Measurements from ENCODE around the gene SARDH.
"Not testable (repeated sequence)": the region's sequence is repeated elsewhere in the genome, so short reads cannot be mapped to it uniquely, and the experiment has no call there.

The SARDH gene

GRCh38 chr9:133774799-133775198, 36.6 kb upstream of the SARDH start:
- FAIRE-seq, result no peak
- no peak for DNase-seq (ENCODE audit: insufficient read length)
- TF ChIP-seq POLR2A (IDR thresholded peaks at IDR 0.05; ENCODE audit: low read depth, low read length) (no peak), TAF1 (IDR thresholded peaks at IDR 0.05; ENCODE audit: borderline replicate concordance, low read depth, low read length) (no peak), POLR2AphosphoS5 (IDR thresholded peaks at IDR 0.05; ENCODE audit: low read depth, low read length) (no peak)

DNA sequence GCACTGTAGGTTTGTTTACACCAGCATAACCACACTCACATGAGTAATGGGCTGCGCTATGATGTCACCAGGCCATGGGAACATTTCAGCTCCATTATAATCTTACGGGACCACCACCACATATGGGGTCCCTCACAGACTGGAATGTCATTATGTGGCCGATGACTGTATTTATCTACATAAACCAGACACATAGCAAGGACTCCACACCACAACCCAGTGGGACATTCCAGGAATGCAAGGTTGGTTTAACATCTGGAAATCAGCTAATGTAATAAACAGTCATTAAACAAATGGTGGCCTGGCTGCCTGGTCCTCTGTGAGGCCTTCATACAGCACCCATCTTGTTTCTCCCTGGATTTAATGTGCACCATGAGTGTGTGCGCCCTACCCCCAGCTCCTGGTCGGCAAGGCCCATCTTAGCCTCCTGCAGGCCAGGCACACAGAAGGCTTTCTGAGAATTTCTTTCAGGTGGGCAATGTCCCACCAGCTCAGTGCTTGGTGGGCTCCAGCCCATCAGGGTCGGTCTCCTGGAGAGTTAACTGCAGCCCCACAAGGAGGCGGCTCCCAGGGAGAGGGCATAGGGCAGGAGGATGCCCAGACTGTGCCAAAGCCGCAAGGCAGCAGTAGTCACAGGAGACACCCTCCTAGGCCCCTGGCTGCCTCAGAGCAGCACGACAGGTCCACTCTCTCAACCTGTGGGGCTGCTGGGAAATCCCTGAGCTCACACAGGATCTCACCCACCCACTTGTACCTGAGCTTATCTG, 35.9 kb upstream of the SARDH start:
- TF ChIP-seq TAF1 (IDR thresholded peaks at IDR 0.05; ENCODE audit: borderline replicate concordance, low read depth, low read length) (no peak), POLR2A (IDR thresholded peaks at IDR 0.05; ENCODE audit: low read depth, low read length) (no peak), POLR2AphosphoS5 (IDR thresholded peaks at IDR 0.05; ENCODE audit: low read depth, low read length) (no peak)
- DNase-seq (ENCODE audit: insufficient read length) (no peak), FAIRE-seq (no peak)

GRCh38 chr9:133772581-133772980, 34.4 kb upstream of the SARDH start:
- no peak for FAIRE-seq
- no peak for DNase-seq (ENCODE audit: insufficient read length)
- no peak for TF ChIP-seq POLR2AphosphoS5 (IDR thresholded peaks at IDR 0.05; ENCODE audit: low read depth, low read length)
- TF ChIP-seq POLR2A (IDR thresholded peaks at IDR 0.05; ENCODE audit: low read depth, low read length), result no peak
- no peak for TF ChIP-seq TAF1 (IDR thresholded peaks at IDR 0.05; ENCODE audit: borderline replicate concordance, low read depth, low read length)

DNA sequence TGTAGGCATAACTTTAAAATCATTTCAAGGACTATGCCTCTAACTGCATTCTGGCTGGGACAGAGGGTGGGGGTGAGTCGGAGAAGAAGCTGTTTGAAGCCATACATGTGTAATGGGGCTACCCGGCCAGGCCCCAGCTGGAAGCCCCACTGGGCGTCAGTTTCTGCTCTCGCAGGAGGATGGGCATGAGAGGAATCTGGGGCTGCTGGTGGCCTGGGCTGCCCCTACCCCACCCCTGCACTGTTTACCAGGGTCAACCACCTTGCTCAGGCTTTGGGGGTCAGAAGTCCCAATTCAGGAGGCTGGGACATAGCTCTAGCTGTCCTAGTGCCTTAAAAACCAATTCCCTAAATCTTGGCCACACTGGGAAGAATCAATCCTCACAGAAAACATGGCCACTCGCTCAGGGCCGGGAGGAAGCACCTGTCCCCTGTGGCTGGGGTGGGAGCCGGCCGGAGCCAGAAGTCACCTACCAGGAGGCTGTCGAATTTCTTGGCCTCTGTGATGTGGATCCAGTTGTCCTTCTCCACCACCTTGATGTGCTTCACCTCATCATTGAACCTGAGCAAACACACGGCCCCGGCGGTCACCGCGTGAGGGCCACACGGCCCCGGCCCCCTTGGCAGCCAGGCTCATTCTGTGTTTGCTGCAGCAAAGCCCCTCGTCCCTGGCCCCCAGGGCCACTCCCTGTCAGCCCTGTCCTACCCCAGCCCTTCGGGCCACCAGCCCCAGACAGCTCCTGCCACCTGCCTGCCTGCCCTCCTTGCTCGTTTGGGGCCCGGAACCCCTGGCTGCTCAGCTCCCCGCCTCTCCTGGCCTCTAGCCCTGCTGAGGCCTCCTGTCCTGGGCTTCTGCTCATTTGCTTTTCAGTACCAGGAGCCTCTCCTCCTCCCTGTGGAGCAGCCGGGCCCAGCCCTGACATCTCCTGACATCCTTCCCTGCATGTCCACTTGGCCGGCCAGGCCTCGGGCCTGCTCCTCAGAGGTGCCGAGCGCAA, 33.6 kb upstream of the SARDH start:
- DNase-seq (ENCODE audit: insufficient read length) (no peak), FAIRE-seq (no peak)
- TF ChIP-seq TAF1 (IDR thresholded peaks at IDR 0.05; ENCODE audit: borderline replicate concordance, low read depth, low read length) (no peak), POLR2A (IDR thresholded peaks at IDR 0.05; ENCODE audit: low read depth, low read length) (no peak), POLR2AphosphoS5 (IDR thresholded peaks at IDR 0.05; ENCODE audit: low read depth, low read length) (no peak)

DNA sequence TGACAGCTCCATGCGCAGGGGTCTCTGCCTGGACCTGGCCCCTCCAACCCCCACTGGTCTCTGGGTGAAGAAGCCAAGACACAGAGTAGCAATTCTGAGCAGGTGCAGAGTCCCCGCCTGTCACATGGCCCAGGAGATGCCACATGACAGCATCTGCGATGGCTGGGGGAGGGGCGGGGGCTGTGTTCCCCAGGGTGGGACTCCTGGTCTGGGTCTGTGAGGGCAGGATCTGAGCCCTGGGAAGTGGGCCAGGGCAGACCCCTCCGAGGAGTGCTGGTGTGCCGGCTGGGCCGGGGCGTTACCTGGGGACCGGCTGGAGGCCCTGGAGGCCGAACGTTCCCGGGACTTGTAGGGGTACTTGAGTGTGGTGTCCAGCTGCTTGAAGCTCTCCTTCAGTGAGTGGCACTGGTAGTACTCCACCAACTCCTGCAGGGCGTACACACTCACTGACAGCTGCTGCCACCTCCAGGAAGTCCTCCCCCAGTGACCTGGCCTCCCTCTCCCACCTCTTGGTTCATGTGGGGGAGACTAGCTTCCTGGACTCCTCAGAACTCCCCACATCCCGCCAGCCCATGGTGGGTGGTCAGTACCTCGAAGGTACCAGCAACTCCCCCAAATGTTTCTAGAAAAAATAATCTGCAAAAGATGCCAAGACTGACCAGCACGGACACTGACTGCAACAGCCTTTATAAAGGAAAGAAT, 32.1 kb upstream of the SARDH start:
- TF ChIP-seq POLR2A (IDR thresholded peaks at IDR 0.05; ENCODE audit: low read depth, low read length), result no peak
- TF ChIP-seq POLR2AphosphoS5 (IDR thresholded peaks at IDR 0.05; ENCODE audit: low read depth, low read length), result no peak
- no peak for TF ChIP-seq TAF1 (IDR thresholded peaks at IDR 0.05; ENCODE audit: borderline replicate concordance, low read depth, low read length)
- FAIRE-seq (no peak), DNase-seq (ENCODE audit: insufficient read length) (no peak)

DNA sequence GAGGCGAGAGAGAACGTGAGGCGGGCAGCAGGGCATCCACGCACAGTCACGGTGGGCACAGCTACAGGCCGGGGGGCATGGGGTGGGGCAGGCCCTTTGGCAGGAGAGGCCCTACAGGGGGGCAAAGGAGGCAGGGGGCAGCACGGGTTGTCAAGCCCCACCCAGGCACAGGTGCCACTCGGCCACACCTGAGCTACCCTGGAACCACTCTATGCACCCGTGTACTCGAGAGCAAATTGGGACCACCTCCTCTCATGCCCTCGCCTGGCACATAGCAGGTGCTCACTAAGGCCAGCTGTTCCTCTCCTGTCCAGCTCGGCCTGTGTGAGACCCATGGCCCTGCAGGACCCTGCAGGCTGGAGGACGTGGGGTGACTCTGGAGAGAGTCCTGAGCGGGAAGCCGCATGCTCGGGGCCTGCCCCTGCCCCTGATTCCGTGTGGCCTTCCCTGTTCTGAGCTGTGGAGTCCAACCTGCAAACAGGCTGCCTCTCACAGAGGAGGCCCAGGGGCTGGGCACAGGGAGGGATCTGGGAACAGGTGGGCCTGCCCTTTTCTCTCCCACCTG, 31.4 kb upstream of the SARDH start:
- no peak for TF ChIP-seq POLR2A (IDR thresholded peaks at IDR 0.05; ENCODE audit: low read depth, low read length)
- TF ChIP-seq TAF1 (IDR thresholded peaks at IDR 0.05; ENCODE audit: borderline replicate concordance, low read depth, low read length), result no peak
- TF ChIP-seq POLR2AphosphoS5 (IDR thresholded peaks at IDR 0.05; ENCODE audit: low read depth, low read length), result no peak
- DNase-seq (ENCODE audit: insufficient read length) (no peak), FAIRE-seq (no peak)

DNA sequence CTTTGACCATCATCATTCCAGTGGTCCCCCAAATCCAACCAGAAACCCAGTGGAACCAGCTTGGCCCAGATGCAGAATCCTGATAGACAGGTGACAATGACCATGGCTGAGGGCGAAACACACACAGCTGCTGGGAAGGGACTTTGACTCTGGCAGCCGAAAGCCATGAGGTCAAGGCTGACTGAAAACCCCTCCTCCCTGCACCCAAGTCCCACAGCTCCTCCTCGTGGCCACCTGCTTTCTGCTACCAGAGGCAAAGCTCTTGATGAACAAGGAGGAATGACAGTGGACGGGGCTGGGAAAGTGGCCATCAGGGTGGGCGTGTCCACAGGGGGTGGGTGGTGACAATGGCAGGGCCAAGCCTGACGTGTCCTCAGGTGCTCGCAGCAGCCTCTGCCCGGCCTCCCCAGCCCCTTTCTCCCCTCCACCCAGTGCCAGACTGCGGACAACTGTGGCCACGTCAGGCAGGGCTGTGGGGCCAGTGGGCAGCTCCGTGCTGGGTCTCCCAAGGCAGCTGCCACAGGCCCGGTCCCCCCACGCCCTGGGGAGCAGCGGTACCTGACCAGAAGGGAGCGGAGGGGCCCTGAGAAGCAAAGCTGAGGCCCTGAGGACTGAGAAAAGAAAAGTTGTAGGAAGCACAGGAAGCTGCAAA, 30.8 kb upstream of the SARDH start:
- DNase-seq (ENCODE audit: insufficient read length) (no peak), FAIRE-seq (no peak)
- no peak for TF ChIP-seq POLR2AphosphoS5 (IDR thresholded peaks at IDR 0.05; ENCODE audit: low read depth, low read length)
- TF ChIP-seq TAF1 (IDR thresholded peaks at IDR 0.05; ENCODE audit: borderline replicate concordance, low read depth, low read length), result no peak
- no peak for TF ChIP-seq POLR2A (IDR thresholded peaks at IDR 0.05; ENCODE audit: low read depth, low read length)

GRCh38 chr9:133768371-133768858, 30.3 kb upstream of the SARDH start:
- FAIRE-seq, result no peak
- no peak for DNase-seq (ENCODE audit: insufficient read length)
- no peak for TF ChIP-seq TAF1 (IDR thresholded peaks at IDR 0.05; ENCODE audit: borderline replicate concordance, low read depth, low read length)
- TF ChIP-seq POLR2A (IDR thresholded peaks at IDR 0.05; ENCODE audit: low read depth, low read length), result no peak
- TF ChIP-seq POLR2AphosphoS5 (IDR thresholded peaks at IDR 0.05; ENCODE audit: low read depth, low read length), result no peak

GRCh38 chr9:133767625-133768024, 29.5 kb upstream of the SARDH start:
- TF ChIP-seq POLR2AphosphoS5 (IDR thresholded peaks at IDR 0.05; ENCODE audit: low read depth, low read length) (no peak), POLR2A (IDR thresholded peaks at IDR 0.05; ENCODE audit: low read depth, low read length) (no peak), TAF1 (IDR thresholded peaks at IDR 0.05; ENCODE audit: borderline replicate concordance, low read depth, low read length) (no peak)
- DNase-seq (ENCODE audit: insufficient read length) (no peak), FAIRE-seq (no peak)

GRCh38 chr9:133767008-133767407, 28.9 kb upstream of the SARDH start:
- FAIRE-seq (no peak), DNase-seq (ENCODE audit: insufficient read length) (no peak)
- TF ChIP-seq POLR2AphosphoS5 (IDR thresholded peaks at IDR 0.05; ENCODE audit: low read depth, low read length) (no peak), TAF1 (IDR thresholded peaks at IDR 0.05; ENCODE audit: borderline replicate concordance, low read depth, low read length) (no peak)

DNA sequence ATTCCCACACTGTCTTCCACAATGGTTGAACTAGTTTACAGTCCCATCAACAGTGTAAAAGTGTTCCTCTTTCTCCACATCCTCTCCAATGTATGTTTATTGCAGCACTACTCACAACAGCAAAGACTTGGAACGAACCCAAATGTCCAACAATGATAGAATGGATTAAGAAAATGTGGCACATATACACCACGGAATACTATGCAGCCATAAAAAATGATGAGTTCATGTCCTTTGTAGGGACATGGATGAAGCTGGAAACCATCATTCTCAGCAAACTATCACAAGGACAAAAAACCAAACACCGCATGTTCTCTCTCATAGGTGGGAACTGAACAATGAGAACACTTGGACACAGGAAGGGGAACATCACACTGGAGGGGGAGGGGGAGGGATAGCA, 28.1 kb upstream of the SARDH start:
- FAIRE-seq; DNase-seq (ENCODE audit: insufficient read length): not testable (repeated sequence)
